DMS 273 (cell line): ENCODE data around the gene CEP63.

Experiments
- DNase-seq: peaks from one replicate; lab custom pipeline; 2025; ENCODE audit not compliant: unreplicated experiment; lab: John Stamatoyannopoulos, UW

CEP63 gene

GRCh38 chr3:134623615-134624245, 137.9 kb downstream of the CEP63 start:
- DNase-seq = no peak
